BLaER1 (cell line): ENCODE data around the gene RAD1.

Experiments
- H3K27ac ChIP-seq: shearing (Covaris generic); formaldehyde crosslinking; 2 replicates; pipeline ENCODE4 v1.8.1; 2022
- H3K27me3 ChIP-seq: shearing (Covaris generic); formaldehyde crosslinking; 2 replicates; pipeline ENCODE4 v1.8.1; 2022
- H3K36me3 ChIP-seq: shearing (Covaris generic); formaldehyde crosslinking; 2 replicates; pipeline ENCODE4 v1.8.1; 2022
- H3K4me1 ChIP-seq: shearing (Covaris generic); formaldehyde crosslinking; 2 replicates; pipeline ENCODE4 v1.8.1; 2022
- H3K4me2 ChIP-seq: shearing (Covaris generic); formaldehyde crosslinking; 2 replicates; pipeline ENCODE4 v1.8.1; 2022
- H3K4me3 ChIP-seq: shearing (Covaris generic); formaldehyde crosslinking; 2 replicates; pipeline ENCODE4 v1.8.1; 2022
- H3K9ac ChIP-seq: shearing (Covaris generic); formaldehyde crosslinking; 2 replicates; pipeline ENCODE4 v1.8.1; 2022
- H3K9me3 ChIP-seq: shearing (Covaris generic); formaldehyde crosslinking; 2 replicates; pipeline ENCODE4 v1.8.1; 2022
- H4K20me1 ChIP-seq: shearing (Covaris generic); formaldehyde crosslinking; 2 replicates; pipeline ENCODE4 v1.8.1; 2022
- Cebpa-rat ChIP-seq: shearing (Covaris generic); IDR thresholded peaks from 2 replicates; pipeline ENCODE4 v1.8.1; 2022

The RAD1 gene

GRCh38 chr5:34915139-34915855 lies at the start of gene RAD1, which contains the start of gene BRIX1:
RAD1 (minus strand) TSS chr5:34915504; CDS start chr5:34914892, 612 bp downstream.
BRIX1 (plus strand) TSS chr5:34915711; CDS start chr5:34915739, 28 bp downstream.
- peaks cover 40% of the 10 kb centered on the region for H3K4me1 ChIP-seq
- H3K9ac ChIP-seq, result peak within 1 kb of the TSS; percentile 98
- peaks cover 37% of the 10 kb centered on the region; the same call in 1 of the 2 replicates for H4K20me1 ChIP-seq
- no peaks in the 10 kb centered on the region for H3K27me3 ChIP-seq
- no peak for TF ChIP-seq Cebpa-rat
- H3K36me3 ChIP-seq, result peaks cover 54% of the 10 kb centered on the region
- peak within 1 kb of the TSS; percentile 100 for H3K4me3 ChIP-seq
- no peaks in the 10 kb centered on the region for H3K9me3 ChIP-seq
- H3K4me2 ChIP-seq, result peak within 1 kb of the TSS; percentile 95
- peak within 1 kb of the TSS; percentile 96 for H3K27ac ChIP-seq

DNA sequence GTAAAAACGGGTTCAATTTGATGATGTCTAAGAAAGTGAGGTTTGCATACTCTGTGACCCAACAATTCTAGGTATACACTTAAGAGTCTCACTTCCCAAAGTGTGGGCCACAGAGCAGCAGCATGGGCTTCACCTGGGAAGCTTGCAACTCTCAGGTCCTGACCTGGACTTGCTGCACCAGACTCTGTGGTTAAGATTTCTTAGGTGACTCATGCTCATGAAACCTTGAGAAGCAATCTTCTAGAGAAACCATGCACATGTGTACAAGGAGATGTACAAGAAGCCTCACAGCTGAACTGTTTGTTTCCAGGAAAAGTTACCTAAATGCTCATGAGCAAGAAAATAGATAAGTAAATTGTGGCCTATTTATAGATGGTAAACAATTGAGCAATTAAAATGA lies 44.0 kb upstream of the RAD1 start:
- H3K4me3 ChIP-seq, result no peak overlapping the region
- no peaks in the 10 kb centered on the region for H3K4me1 ChIP-seq
- TF ChIP-seq Cebpa-rat, result no peak
- no peaks in the 10 kb centered on the region for H4K20me1 ChIP-seq
- no peak overlapping the region for H3K4me2 ChIP-seq
- H3K36me3 ChIP-seq, result peaks cover 12% of the 10 kb centered on the region
- H3K9ac ChIP-seq, result no peak overlapping the region
- H3K27me3 ChIP-seq, result no peaks in the 10 kb centered on the region
- no peaks in the 10 kb centered on the region for H3K9me3 ChIP-seq
- H3K27ac ChIP-seq, result no peak overlapping the region

- H3K9ac ChIP-seq, result no peak overlapping the region
- no peaks in the 10 kb centered on the region for H3K9me3 ChIP-seq
- H3K4me3 ChIP-seq, result no peak overlapping the region
- no peaks in the 10 kb centered on the region for H3K27me3 ChIP-seq
- TF ChIP-seq Cebpa-rat, result no peak
- H3K27ac ChIP-seq, result no peak overlapping the region
- H4K20me1 ChIP-seq, result no peaks in the 10 kb centered on the region
- no peak overlapping the region for H3K4me2 ChIP-seq
- no peaks in the 10 kb centered on the region for H3K4me1 ChIP-seq
- H3K36me3 ChIP-seq, result peaks cover 22% of the 10 kb centered on the region
These were observed 42.8 kb upstream of the RAD1 start for GRCh38 chr5:34957857-34958690.

DNA sequence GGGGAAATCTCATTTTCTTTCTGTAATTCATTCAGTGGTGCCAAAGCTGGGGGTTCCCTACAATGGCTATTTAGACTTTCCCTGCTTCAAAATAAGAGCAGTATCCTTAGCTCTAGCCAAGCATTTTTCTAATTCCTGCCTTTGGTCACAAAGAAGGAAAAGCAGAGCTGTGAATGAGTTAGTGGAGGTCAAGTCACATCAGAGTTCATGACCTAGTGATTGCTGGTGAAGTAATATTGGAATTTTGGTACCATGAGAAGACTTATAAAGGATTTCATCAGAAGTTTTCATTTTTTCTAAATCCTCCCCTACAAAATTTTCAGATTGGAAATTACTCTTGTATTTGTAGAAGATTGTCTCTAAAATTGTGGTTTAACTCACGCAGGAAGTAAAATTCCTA lies 42.0 kb upstream of the RAD1 start:
- Histone ChIP-seq H3K4me3 (no peak overlapping the region), H3K4me2 (no peak overlapping the region), H3K36me3 (peaks cover 30% of the 10 kb centered on the region), H3K27me3 (no peaks in the 10 kb centered on the region), H3K9ac (no peak overlapping the region), H3K27ac (no peak overlapping the region), H3K4me1 (no peaks in the 10 kb centered on the region), H3K9me3 (no peaks in the 10 kb centered on the region), H4K20me1 (no peaks in the 10 kb centered on the region)
- no peak for TF ChIP-seq Cebpa-rat

- Histone ChIP-seq H3K9me3 (no peaks in the 10 kb centered on the region), H3K27ac (no peak overlapping the region), H3K4me2 (no peak overlapping the region), H4K20me1 (no peaks in the 10 kb centered on the region), H3K4me3 (no peak overlapping the region), H3K9ac (no peak overlapping the region), H3K36me3 (peaks cover 81% of the 10 kb centered on the region), H3K27me3 (no peaks in the 10 kb centered on the region), H3K4me1 (no peaks in the 10 kb centered on the region)
- TF ChIP-seq Cebpa-rat, result no peak
These were observed 29.2 kb upstream of the RAD1 start for GRCh38 chr5:34944460-34945047.

GRCh38 chr5:34944044-34944443 lies 28.7 kb upstream of the RAD1 start:
- Histone ChIP-seq H3K4me1 (no peaks in the 10 kb centered on the region), H3K36me3 (peaks cover 81% of the 10 kb centered on the region), H3K9ac (no peak overlapping the region), H3K27me3 (no peaks in the 10 kb centered on the region), H3K4me2 (no peak overlapping the region), H4K20me1 (no peaks in the 10 kb centered on the region), H3K9me3 (no peaks in the 10 kb centered on the region), H3K4me3 (no peak overlapping the region), H3K27ac (no peak overlapping the region)
- no peak for TF ChIP-seq Cebpa-rat

GRCh38 chr5:34941936-34942335 lies 26.6 kb upstream of the RAD1 start:
- Histone ChIP-seq H3K4me2 (no peak overlapping the region), H3K4me3 (no peak overlapping the region), H3K9me3 (no peaks in the 10 kb centered on the region), H3K27me3 (no peaks in the 10 kb centered on the region), H3K36me3 (peaks cover 91% of the 10 kb centered on the region), H4K20me1 (no peaks in the 10 kb centered on the region), H3K4me1 (no peaks in the 10 kb centered on the region), H3K9ac (no peak overlapping the region), H3K27ac (no peak overlapping the region)
- no peak for TF ChIP-seq Cebpa-rat

- no peaks in the 10 kb centered on the region for H3K27me3 ChIP-seq
- peaks cover 27% of the 10 kb centered on the region for H3K4me1 ChIP-seq
- H3K9ac ChIP-seq, result no peak overlapping the region
- no peak overlapping the region for H3K4me3 ChIP-seq
- H3K36me3 ChIP-seq, result peaks cover 52% of the 10 kb centered on the region
- no peaks in the 10 kb centered on the region for H3K9me3 ChIP-seq
- H3K4me2 ChIP-seq, result no peak overlapping the region
- H4K20me1 ChIP-seq, result peaks cover 54% of the 10 kb centered on the region
- H3K27ac ChIP-seq, result no peak overlapping the region
- TF ChIP-seq Cebpa-rat, result no peak
These were observed 17.6 kb upstream of the RAD1 start for GRCh38 chr5:34932947-34933346.

GRCh38 chr5:34930870-34931269 lies 15.6 kb upstream of the RAD1 start:
- Histone ChIP-seq H3K27ac (no peak overlapping the region; the same call in 1 of the 2 replicates), H3K4me2 (peak overlapping the region; percentile 81), H3K4me3 (peak overlapping the region; percentile 94), H3K4me1 (peaks cover 27% of the 10 kb centered on the region), H3K9me3 (no peaks in the 10 kb centered on the region), H4K20me1 (peaks cover 54% of the 10 kb centered on the region), H3K27me3 (no peaks in the 10 kb centered on the region), H3K9ac (peak overlapping the region; percentile 94), H3K36me3 (peaks cover 47% of the 10 kb centered on the region)
- no peak for TF ChIP-seq Cebpa-rat

- Histone ChIP-seq H3K36me3 (peaks cover 47% of the 10 kb centered on the region), H3K9me3 (no peaks in the 10 kb centered on the region), H3K4me2 (peak overlapping the region; percentile 81), H4K20me1 (peaks cover 54% of the 10 kb centered on the region), H3K4me3 (peak overlapping the region; percentile 94), H3K9ac (peak overlapping the region; percentile 94), H3K27me3 (no peaks in the 10 kb centered on the region), H3K27ac (peak overlapping the region; percentile 87), H3K4me1 (peaks cover 27% of the 10 kb centered on the region)
- no peak for TF ChIP-seq Cebpa-rat
These were observed 15.1 kb upstream of the RAD1 start for GRCh38 chr5:34930462-34930844.
